NCI-H526 treated with DMSO at 0.1 percent for 48 hours (cell line): ENCODE data around the gene SLC1A2.

Experiments
- DNase-seq: peaks from one replicate; lab custom pipeline; 2025; lab: John Stamatoyannopoulos, UW

Gene SLC1A2

DNA sequence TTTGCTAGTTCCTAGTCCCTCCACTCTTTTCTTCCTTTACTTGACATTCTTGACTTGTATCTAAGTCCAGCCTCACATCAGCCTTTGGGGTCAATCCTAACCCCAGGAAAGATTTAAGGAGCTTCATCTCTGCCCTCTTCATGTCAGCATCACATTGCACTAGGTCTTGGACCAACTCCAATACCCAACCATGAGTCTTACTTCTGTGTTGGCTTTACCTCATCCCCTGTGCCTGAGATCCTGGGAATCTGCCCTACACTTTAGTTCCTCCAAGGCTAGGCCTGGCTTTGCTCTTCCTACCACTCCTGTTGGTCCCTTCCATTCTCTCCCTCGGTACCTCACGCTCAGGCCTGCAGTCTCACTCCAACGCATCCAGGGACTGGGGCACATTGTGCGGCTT lies 117.0 kb downstream of the SLC1A2 start:
- DNase-seq: no peak

DNA sequence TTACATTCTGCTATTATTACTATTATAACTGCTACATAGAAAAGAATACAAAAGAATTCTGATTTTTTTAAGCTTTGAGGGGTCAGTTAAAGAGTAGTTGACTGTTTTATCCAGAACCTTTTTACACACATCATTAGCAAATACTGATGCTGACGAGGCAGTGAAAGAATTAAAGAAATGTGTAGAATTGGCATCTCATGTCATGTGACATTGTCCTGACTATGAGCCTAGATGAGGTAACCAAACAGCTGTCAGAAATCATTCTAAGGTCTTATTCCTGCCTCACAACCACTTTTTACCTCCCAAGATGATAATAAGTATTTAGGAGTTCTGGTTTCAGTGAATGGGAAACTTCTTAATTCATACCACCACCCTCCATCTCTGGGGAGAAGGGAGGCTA lies 121.0 kb downstream of the SLC1A2 start:
- no peak for DNase-seq

DNA sequence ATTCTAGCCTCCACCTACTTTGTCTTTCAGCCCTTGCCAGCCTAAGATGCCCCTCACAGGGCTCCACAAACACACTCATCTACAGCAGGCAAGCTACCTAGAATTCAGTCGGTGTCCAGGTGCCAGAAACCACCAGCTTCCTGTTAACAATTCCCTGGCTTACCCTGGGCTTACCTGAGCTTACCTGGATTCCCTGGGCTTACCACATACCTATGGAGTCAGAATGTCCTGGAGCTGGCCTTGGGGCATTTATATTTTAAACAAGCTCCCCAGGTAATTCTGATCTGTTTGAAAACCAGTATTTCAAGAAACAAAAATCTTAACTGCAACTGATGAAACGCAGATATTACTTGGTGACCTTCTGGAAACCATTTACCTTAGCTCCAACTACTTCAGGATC lies 123.6 kb downstream of the SLC1A2 start:
- DNase-seq: no peak

DNA sequence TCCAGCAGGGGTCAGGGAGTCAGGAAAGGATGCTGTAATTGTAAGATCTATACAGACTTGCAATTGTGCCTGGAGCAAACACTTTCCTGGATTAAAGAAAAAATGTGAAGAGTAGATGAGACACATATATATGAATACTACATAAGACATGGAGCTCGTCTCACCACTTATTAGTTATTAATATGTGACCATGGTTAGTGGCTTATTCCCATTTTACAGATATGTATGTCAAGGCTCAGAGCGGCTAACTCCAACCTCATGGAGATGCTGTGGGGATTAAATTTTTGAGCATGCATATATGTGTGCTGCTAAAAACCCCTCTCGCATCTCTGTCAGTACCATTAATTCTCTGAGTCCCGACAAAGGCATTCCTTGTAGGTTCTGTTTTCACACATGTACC lies 125.7 kb downstream of the SLC1A2 start:
- DNase-seq: no peak

DNA sequence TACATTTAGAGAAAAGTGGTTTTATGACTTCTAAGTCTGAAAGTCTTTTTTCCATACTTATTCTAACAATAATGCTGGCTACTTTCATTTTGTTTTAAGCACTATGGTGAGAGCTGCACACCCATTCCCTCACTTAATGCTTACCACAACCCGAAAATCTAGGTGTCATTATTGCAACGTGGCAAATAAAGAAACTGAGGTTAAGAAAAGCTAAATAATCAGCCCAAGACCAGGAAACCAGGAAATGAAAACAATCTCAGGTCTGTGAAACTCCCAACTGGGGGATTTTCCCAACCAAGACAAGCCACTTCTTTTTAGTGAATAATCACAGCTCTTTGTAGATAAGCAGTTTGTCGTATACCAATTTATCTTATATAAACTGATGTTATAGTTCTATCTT lies 126.3 kb downstream of the SLC1A2 start:
- no peak for DNase-seq

DNA sequence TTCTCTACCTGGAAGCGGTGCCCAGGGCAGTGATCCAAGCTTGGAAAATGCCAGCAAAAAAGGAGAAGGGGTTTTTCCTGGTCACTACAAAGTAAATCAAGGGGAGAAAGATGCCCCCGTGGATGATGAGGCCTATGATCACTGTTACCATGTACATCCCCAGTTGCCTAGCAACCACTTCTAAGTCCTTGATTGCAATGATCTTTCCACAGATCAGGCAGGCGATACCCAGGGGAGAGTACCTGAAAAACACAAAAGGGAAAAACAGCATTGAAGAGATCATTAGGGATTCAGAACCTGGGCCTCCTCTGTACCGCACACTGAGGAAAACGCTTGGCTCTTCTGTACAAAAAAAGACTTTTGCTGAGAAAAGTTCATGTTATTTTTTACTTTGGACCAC lies 127.1 kb downstream of the SLC1A2 start:
- no peak for DNase-seq

DNA sequence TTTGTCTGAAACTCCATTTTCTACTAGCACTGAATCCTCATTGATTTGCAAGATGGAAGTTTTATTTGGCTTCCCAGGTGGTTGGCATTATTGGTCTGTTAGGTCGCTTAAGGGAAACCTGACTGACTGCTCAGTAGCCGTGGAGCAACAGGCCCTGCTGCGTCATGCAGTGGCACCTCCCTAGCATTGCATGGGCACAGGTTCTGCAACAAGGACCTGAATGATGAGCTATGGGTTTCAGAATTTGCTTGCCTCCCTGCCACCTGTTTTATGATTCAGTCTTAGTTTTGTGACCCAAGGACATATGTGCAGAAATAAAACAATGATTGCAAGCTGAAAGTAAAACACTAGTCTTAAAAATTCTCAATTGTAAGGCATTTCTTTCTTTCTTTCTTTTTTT lies 128.5 kb downstream of the SLC1A2 start:
- DNase-seq: no peak

DNA sequence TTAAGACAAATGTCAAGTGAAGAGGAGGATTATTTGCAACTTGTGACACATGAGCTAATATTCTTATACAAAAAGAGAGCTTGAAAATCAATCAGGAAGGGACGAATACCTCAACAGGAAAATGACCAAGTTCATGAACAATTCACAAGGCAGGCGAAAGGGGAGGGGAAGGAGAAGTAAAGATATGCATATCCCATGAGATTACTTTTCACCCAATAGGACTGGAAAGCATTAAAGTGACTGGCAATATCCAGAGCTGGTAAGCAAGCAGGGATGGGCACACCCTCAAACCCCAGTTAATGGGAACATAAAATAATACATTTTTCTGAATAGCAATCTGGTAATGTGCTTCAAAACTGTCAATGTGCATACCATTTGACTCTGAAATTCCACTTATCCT lies 129.5 kb downstream of the SLC1A2 start:
- DNase-seq: no peak

DNA sequence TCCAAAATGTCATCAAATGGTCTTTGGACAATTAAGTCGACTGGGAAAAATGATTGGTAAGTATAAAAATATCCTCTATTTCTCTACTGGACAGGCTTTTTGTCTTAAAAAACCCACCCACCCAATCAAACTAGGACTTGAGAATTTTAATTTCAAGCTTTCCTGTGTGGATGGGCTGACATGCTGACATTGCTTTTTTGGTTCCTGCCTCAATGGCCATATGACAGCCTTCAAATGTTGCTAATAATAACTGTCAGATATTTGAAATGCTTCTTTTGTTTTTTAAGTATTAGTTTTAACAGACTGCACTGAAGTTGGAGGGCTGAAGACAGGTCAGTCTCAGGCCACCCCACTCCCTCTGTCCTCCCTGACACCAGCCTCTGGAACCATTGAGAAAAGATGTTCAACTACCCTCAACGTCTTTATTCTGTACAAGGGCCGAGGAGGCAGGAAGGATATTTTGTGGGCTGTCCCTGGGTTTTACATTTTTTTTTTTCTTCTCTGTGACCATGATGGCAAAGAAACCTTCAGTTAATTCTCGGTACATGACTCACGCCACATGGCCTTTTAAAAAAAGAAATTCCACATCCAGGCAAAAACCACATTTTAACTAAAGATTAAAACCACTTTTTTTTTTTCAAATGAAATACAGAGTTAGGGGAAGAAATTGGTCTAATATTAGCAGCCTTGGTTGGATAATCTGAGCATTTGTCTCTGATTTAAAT lies 130.4 kb downstream of the SLC1A2 start:
- no peak for DNase-seq

DNA sequence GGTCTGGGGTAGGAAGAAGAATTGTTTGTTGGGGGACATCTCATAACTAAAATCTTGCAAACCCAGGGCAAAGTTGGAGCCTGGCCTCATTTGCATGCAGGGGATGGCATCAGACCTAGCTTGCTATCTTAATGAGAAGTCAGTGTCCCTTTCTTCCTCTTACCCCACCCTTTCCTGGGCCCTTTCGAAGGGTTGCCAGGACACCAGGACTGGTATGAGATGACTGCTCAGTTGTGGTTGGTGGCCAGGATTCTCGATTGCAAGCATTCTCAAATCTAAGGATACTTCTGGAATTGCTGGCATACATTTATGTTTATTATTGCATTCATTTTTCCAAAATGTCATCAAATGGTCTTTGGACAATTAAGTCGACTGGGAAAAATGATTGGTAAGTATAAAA lies 131.0 kb downstream of the SLC1A2 start:
- no peak for DNase-seq

DNA sequence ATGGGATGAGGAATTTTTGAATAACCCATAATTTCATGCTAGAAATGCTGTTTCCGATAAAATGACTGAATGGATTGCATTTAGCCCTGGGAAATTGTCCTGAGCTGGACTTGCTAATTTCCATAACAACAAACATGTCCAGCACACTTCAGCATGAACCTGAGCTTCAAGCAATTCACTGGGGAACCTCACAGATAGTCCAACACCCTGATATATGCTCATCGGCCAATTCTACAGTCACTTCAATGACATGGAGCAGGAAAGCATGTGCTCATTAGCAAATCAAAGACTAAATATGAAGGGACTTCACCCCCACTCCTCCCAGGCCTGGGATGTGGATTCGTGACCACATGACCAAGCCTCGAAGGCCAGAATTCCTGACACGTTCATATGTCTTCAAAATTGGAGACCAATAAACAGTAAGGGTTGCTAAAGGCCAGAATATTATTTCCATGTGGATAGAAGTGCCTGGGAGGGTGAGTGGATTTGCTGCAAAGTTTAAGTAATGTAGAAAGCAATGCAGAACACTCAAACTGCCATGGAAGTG lies 131.9 kb downstream of the SLC1A2 start:
- DNase-seq: no peak

DNA sequence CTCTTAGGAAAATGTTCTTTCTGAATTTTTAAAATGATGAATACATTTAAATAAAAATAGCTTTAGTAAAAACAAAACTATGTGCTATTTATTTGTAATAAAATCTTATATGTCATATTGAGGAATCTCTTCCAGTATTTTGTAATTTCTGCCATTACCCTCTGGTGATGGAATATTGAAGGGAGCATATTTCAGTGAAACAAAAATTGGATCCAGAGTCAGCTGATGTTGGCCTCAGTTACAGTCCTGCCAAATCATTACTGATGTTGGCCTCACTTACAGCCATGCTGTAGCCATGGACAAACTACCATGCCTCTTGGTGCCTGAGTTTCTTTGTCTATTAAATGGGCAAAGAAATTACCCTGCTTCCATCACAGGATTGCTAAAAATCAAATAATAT lies 133.2 kb downstream of the SLC1A2 start:
- no peak for DNase-seq

DNA sequence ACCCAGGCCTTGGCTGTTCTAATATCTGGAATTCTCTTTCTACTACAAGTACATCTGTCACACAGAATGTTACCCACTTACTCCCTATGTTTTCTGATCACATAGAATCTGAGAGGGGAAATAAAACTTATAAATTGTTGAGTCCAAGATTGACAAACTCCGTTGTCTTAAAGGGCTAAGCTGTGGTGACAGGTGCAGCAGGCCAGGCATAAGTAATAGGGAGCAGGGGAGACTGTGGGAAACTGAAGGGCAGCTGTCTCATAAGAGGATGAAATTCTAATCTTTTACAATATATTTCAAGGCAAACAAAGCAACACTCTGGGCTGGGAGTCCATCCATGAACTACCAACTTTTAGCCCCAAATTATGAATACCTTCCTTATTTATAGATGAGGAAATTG lies 133.9 kb downstream of the SLC1A2 start:
- no peak for DNase-seq

DNA sequence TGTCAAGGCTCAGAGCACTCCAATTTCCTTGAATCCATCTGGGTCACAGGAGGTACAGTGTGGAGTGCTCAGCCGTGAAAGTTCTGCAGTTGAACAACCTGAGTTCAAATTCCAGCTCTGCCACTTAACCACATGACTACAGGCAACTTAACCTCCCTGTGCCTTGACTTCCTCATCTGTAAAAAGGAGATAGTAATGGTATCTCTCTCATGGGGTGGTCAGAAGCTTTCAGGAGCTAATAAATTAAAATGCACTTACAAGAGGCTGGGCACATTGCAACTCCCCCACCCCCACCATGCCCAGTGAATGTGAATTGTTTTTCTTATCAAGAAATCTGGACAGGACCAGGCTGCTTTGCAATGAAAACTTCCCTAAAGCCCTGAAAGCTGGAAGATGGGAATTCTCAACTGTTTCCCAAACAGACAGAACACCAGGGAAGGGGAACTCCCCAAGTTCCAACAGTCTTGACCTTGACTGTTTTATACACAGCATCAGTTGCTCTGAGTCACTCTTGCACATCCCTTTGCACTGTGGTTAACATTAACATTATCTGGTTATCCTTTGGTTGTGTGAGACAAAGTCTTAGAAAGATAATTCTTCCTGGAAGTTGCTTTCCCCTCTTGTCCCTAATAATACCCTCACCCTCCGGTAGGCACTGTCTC lies 137.0 kb downstream of the SLC1A2 start:
- DNase-seq: no peak

DNA sequence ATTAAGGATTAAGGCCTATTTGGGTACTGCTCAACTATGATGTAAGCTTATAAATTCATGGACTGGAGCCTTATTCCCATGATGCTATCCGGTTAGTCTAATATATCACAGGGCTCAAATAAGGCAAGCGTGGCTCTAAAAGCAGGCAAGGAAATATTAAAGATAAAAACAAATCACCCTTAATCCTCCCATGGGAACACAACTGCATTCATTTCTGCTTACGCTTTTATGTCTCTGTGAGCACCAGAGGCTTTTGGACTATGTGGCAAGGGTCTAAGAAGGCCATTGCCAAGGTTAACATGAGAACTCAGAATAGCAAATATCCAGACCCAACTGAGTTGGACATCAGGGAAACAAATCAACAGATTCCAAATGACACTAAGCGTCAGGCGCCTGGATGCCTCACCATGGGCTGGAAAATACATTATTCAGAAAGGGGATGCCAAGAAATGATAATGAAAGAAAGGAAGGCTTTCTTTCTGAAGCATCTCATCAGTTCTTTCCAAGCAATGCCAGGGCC lies 138.1 kb downstream of the SLC1A2 start:
- DNase-seq: no peak

DNA sequence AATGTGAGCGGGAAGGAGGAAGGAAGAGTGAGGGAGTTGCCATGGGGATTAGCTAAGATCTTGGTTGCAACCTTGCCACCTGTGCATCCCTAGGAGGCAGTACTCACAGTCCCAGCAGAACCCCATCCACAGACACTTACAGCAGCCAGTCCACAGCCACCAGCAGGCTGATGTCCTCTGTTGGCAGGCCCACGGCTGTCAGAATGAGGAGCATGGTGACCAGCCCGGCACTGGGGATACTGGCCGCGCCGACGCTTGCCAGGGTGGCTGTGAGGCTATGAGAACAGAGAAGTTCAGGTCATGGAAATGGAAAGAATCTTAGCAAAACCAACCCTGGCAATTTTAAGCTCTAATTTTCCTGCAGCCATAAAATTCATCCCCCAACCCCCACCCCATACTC lies 138.6 kb downstream of the SLC1A2 start:
- DNase-seq: no peak

DNA sequence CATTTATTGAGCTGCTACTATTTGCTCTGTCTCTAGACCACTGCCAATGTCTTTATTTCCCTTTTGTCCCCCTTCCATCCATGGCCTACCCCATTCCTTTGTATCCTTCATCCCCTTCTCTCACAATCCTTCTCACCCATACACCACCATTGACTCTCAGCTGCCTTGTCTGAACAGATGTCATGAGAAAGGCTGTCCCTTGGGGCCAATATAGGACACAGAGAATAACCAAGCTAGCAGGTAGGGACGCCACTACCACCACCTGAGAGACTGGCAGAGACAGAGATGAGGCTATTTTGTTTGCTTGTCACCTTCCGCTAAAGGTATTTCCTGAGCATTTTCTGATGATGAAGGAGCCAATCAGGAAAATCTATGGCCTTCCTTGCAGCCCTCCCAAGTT lies 141.5 kb downstream of the SLC1A2 start:
- DNase-seq: no peak

DNA sequence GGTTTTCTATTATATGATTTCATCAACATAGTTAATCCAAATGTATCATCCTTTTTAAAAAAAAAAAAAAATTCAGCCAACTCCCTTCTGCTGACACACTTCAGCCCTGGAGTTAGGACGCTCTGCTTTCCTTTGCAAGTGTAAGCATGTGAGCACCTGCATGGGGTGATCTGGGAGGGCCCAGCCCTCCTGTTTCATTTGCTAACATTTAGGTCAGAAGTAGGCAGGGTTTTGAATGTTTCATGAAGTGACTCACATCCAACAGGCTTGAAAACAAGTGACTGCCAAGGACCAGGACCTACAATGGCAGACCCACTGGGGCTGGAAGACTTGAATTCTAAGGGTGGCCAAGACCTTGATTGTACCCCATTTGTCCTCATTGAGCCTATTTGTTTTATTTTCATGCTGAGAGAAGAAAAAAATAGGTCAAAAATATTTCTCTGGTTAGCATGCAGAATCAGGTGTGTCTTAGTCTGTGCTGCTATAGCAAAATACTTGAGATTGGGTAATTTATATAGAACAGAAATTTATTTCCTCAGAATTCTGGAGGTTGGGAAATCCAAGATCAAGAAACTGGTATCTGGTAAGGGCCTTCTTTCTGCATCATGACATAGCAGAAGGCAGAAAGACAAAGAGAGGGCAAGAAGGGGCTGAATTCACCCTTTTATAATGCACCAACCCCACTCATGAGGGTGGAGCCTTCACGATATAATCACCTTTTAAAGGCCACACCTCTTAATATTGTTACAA lies 142.8 kb downstream of the SLC1A2 start:
- DNase-seq: no peak

DNA sequence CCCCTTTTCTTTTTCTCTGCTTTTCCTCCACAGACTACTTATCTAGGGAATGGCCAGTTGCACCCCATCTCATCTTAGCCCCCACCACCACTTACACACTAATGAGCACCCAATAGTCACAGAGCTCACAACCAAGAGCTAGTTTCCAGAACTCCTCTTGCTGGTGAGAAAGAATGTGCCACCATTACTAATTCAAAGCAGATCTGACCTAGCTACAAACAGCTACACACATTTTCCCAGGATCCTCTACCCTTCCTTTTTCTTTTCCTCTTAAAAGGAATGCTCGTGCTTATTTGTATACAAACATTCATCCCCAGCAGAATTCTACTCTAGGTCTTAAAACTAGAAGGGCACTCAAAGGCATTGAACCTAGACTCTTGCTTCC lies 143.6 kb downstream of the SLC1A2 start:
- no peak for DNase-seq

DNA sequence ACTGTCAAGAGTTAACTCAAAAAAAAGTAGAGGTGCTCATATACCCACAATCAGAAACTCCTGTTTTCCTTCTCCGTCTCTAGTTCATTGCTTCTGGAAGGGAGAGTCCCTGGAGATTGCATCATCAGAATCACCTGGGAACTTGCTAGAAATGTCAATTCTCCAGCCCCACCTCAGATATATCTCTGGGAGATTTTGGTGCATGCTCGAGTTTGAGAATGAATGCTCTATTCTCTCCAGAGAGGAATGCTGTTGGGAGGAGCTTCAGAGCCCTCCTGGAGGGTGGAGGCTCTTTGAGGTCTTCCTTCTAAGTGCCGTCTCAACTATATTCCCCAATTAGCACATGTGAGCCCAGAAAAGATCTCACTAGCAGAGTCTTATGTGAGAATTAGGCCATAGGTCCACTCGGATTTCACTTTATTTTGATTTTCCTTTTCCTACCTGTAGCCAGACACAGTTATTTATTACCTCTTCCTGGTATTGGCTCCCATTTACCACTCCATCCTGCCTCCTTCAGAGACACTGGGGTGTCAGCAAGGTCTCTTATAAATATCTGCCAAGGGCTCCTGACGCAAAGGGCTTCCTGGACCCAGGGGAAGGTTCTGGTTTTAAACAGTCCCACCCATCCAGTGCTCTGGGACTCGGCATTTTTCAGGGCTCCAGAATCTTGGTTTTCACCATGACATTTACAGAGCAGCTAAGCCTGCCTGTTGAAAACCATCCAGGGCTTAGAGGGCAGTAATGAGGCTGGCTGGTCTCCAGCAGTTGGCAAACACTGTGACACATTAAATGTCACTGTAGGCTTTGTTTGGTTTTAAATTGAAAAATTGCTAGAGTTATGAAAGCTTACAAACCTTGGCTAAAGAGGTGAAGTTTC lies 144.2 kb downstream of the SLC1A2 start:
- DNase-seq: no peak

DNA sequence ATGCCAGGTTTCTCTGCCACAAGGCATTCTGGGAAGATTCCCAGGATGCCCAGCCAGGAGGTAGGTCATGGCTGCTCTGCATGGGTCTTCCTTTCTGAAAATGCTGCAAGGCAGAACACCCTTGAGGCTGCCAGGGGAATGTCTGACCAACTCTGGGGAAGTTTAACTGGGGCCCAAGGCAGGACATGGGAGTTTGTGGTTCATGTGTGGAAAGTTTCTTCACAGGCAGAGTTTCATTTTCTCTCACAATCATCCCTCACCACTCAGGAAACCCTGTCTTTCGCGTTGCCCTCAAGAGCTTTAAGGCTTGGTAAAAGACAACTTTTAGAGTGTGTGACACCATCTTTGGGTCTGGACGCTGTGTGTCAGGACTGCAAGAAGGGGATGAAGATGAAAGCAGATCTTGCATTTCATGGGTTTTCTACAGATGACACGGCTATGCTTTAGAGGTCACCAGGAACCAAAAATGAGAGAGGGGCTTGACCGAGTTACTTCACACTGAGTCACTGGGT lies 146.9 kb downstream of the SLC1A2 start:
- DNase-seq: no peak

DNA sequence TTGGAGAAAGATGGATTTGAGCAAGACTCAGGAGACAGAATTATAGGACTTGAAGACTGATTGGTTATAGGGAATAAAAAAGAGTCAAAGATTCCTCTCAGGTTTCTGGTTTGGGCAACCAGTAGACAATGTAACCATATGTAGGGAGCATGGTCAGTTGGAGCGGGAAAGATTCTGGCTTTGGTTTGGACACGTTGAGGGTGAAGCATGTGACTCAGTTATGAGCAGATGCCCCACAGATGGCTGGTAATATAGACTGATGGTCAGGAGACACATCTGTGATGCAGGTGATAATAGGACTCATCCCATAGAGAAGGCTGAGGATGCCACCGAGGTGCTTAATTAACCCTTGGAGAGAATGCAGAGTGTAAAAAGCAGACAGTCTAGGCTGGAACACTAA lies 148.3 kb downstream of the SLC1A2 start:
- DNase-seq: no peak
